RWPE1 (cell line): ENCODE results near the gene MTUS2.

Experiments
- CTCF ChIA-PET: fragments of 350-600 bp; sonication (Branson Sonifier 250); formaldehyde crosslinking; extraction: SDS; loops from one replicate; lab custom pipeline; 2021; lab: Yijun Ruan, JAX
- POLR2A ChIA-PET: fragments of 400-600 bp; formaldehyde crosslinking; extraction: SDS; loops from one replicate; lab custom pipeline; 2020; ENCODE audit warnings: antibody characterized with exemption; ENCODE audit not compliant: low non-redundant PET; lab: Yijun Ruan, JAX
- DNase-seq: peaks from one replicate; pipeline ENCODE4 v3.0.0; 2012; ENCODE audit warnings: low spot score
- H3K27ac ChIP-seq: fragments of 450-650 bp; 2 replicates; pipeline ENCODE4 v1.5.1; 2017
- CTCF ChIP-seq: fragments of 450-650 bp; conservative IDR thresholded peaks from 2 replicates; pipeline ENCODE4 v1.5.1; 2017; ENCODE audit warnings: low read depth, mild to moderate bottlenecking

The MTUS2 gene

GRCh38 chr13:29434217-29434945 lies 614.2 kb downstream of the MTUS2 start:
- no peak for TF ChIP-seq CTCF
- ChIA-PET POLR2A (no interaction called here), CTCF (no interaction called here)
- DNase-seq = no peak
- no peak overlapping the region for H3K27ac ChIP-seq

GRCh38 chr13:29435125-29435911 lies 615.2 kb downstream of the MTUS2 start:
- TF ChIP-seq CTCF = no peak
- CTCF ChIA-PET = interaction anchor here (0.8 to 1.0 kb wide), 2 partner anchors 8 to 12 kb away, joined by 3 to 5 read pairs; no protein-coding TSS in a partner anchor
- DNase-seq = peak; percentile 56
- POLR2A ChIA-PET = no interaction called here
- H3K27ac ChIP-seq = peak overlapping the region; percentile 77

- peak; percentile 67 for DNase-seq
- TF ChIP-seq CTCF = no peak
- CTCF ChIA-PET = interaction anchor here (0.8 kb wide), 1 partner anchor 11 kb away, joined by 5 read pairs; no protein-coding TSS in a partner anchor
- H3K27ac ChIP-seq = peak overlapping the region; percentile 77
- POLR2A ChIA-PET = no interaction called here
Observed at GRCh38 chr13:29436291-29436690, 616.2 kb downstream of the MTUS2 start.

- H3K27ac ChIP-seq = peak overlapping the region; percentile 54
- no peak for TF ChIP-seq CTCF
- DNase-seq = no peak
- CTCF ChIA-PET = no interaction called here
- POLR2A ChIA-PET = no interaction called here
Observed at GRCh38 chr13:29436721-29437280, 616.7 kb downstream of the MTUS2 start.

GRCh38 chr13:29438769-29439168 lies 618.6 kb downstream of the MTUS2 start:
- POLR2A ChIA-PET = no interaction called here
- CTCF ChIA-PET = no interaction called here
- DNase-seq = no peak
- no peak for TF ChIP-seq CTCF
- no peak overlapping the region for H3K27ac ChIP-seq

- TF ChIP-seq CTCF = no peak
- no peak overlapping the region for H3K27ac ChIP-seq
- ChIA-PET POLR2A (no interaction called here), CTCF (no interaction called here)
- no peak for DNase-seq
Observed at GRCh38 chr13:29439601-29440388, 619.7 kb downstream of the MTUS2 start.
